Type B pancreatic cell (in vitro differentiated cells): Measurements from ENCODE around the gene CNPY4. TPM values are rescaled to one million over a fixed set of nuclear protein-coding genes. Genes with fewer than 3 reads are reported as not detected.
"Not testable (repeated sequence)": the region's sequence is repeated elsewhere in the genome, so short reads cannot be mapped to it uniquely, and the experiment has no call there.

Experiments
- DNase-seq: peaks from one replicate; pipeline ENCODE4 v3.0.0; 2021; ENCODE audit warnings: mixed read lengths; ENCODE audit not compliant: unreplicated experiment; ENCODE audit errors: extremely low spot score
- H3K27ac Mint-ChIP-seq: 2 replicates; pipeline ENCODE4 v1.8.0; 2021; ENCODE audit warnings: mild to moderate bottlenecking, mixed read lengths
- H3K27me3 Mint-ChIP-seq: 2 replicates; pipeline ENCODE4 v1.8.0; 2021; ENCODE audit warnings: mixed read lengths
- H3K36me3 Mint-ChIP-seq: 2 replicates; pipeline ENCODE4 v1.8.0; 2021; ENCODE audit warnings: mixed read lengths
- H3K4me1 Mint-ChIP-seq: one replicate; pipeline ENCODE4 v1.8.0; 2021; ENCODE audit warnings: mixed read lengths; ENCODE audit not compliant: unreplicated experiment
- H3K4me3 Mint-ChIP-seq: 2 replicates; pipeline ENCODE4 v1.8.0; 2021; ENCODE audit warnings: mild to moderate bottlenecking, mixed read lengths
- H3K9me3 Mint-ChIP-seq: 2 replicates; pipeline ENCODE4 v1.8.0; 2021; ENCODE audit warnings: mixed read lengths
- CTCF ChIP-seq: fragments of 200-600 bp; sonication (generic); conservative IDR thresholded peaks from 2 replicates; pipeline ENCODE4 v1.5.0; 2021; ENCODE audit warnings: antibody characterized with exemption, mild to moderate bottlenecking
- total RNA-seq: library from RNA; stranded (reverse); gene quantifications from 2 replicates; pipeline ENCODE4 v1.2.1, GENCODE V29; 2021; ENCODE audit warnings: low replicate concordance

CNPY4 gene
- total RNA-seq, 1 donor from 2014 or later: 36.0 TPM

- Mint-ChIP-seq H3K27me3 (peaks cover 3% of the 10 kb centered on the region), H3K36me3 (no peaks in the 10 kb centered on the region), H3K27ac (no peak overlapping the region), H3K4me3 (no peak overlapping the region), H3K4me1 (peaks cover 4% of the 10 kb centered on the region), H3K9me3 (no peaks in the 10 kb centered on the region)
- TF ChIP-seq CTCF: no peak
- no peak for DNase-seq
Observed at GRCh38 chr7:100137851-100138760, 18.7 kb downstream of the CNPY4 start.

- Mint-ChIP-seq H3K27ac (no peak overlapping the region), H3K4me3 (no peak overlapping the region), H3K4me1 (no peaks in the 10 kb centered on the region), H3K9me3 (no peaks in the 10 kb centered on the region), H3K36me3 (no peaks in the 10 kb centered on the region), H3K27me3 (peaks cover 3% of the 10 kb centered on the region)
- DNase-seq: no peak
- TF ChIP-seq CTCF: no peak
Observed at GRCh38 chr7:100141555-100141949, 22.1 kb downstream of the CNPY4 start.

GRCh38 chr7:100142461-100142860, 23.0 kb downstream of the CNPY4 start:
- TF ChIP-seq CTCF: no peak
- DNase-seq: no peak
- no peaks in the 10 kb centered on the region for H3K9me3 Mint-ChIP-seq
- H3K4me1 Mint-ChIP-seq: no peaks in the 10 kb centered on the region
- no peaks in the 10 kb centered on the region for H3K36me3 Mint-ChIP-seq
- peaks cover 3% of the 10 kb centered on the region for H3K27me3 Mint-ChIP-seq
- H3K27ac Mint-ChIP-seq: no peak overlapping the region
- no peak overlapping the region for H3K4me3 Mint-ChIP-seq

- not testable (repeated sequence) for H3K4me3 Mint-ChIP-seq, H3K36me3 Mint-ChIP-seq, H3K9me3 Mint-ChIP-seq, DNase-seq, H3K27ac Mint-ChIP-seq, H3K27me3 Mint-ChIP-seq
- H3K4me1 Mint-ChIP-seq: peaks cover 13% of the 10 kb centered on the region
Observed at GRCh38 chr7:100146350-100146749, 26.9 kb downstream of the CNPY4 start.

- Mint-ChIP-seq H3K27ac (no peak overlapping the region), H3K4me1 (peaks cover 13% of the 10 kb centered on the region), H3K27me3 (no peaks in the 10 kb centered on the region), H3K9me3 (no peaks in the 10 kb centered on the region), H3K36me3 (peaks cover 4% of the 10 kb centered on the region), H3K4me3 (no peak overlapping the region)
- DNase-seq: no peak
- no peak for TF ChIP-seq CTCF
Observed at GRCh38 chr7:100147278-100147677, 27.8 kb downstream of the CNPY4 start.

- H3K4me1 Mint-ChIP-seq: peaks cover 13% of the 10 kb centered on the region
- peak overlapping the region; percentile 99 for H3K4me3 Mint-ChIP-seq
- peak overlapping the region; percentile 92 for H3K27ac Mint-ChIP-seq
- no peaks in the 10 kb centered on the region for H3K9me3 Mint-ChIP-seq
- H3K27me3 Mint-ChIP-seq: no peaks in the 10 kb centered on the region
- TF ChIP-seq CTCF: no peak
- H3K36me3 Mint-ChIP-seq: peaks cover 8% of the 10 kb centered on the region
- no peak for DNase-seq
Observed at GRCh38 chr7:100148225-100148558, 28.8 kb downstream of the CNPY4 start.
